ENCODE measurements around the gene KCNA2.

The KCNA2 gene

DNA sequence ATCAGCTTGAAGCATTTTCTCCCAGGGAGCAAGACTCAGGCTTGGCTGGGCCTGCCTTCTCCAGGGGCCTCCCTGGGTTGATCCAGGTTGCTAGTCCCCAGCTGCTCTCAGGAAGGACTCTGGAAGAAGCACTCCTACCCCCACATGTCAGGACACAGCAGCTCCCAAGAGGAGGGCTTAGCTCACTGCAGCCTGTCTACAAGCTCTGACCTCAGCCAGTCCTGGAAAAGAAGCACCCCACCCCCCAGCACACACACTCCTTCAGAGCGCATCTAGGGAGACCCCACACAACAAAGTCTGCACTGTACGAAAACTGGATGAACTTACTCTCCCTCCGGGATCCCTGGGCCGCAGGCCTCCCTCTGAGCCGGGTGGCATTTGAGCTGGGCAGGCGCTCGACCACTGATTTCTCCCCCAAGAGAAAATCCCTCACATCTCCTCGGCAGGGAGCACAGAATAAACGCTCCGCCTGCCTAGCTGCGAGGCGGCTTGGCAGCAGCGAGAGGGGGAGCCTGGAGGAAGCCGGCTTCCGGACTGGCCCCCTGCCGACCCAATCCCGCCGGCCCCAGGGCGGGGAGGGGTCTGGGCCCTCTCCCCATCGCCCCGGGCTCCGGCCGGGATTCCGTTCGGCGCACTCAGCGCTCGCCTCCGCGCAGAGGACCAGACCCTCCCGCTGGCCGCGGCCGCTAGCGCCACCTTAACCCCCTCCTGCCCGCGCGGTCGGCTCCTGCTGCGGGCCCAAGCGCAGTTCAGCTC is at the start of gene KCNA2:
Gene KCNA2, minus strand, starts transcription at position 458 of the 756 bp plus-strand sequence. CDS start 1,576 bp downstream, outside the sequence.
- no peaks in the 10 kb centered on the region for H3K4me1 ChIP-seq (ENCODE audit: insufficient read depth, low read length)
- H3K9me3 ChIP-seq (ENCODE audit: control insufficient read depth, insufficient read depth, low read length), result no peaks in the 10 kb centered on the region
- H3K36me3 ChIP-seq (ENCODE audit: insufficient read depth, low read length), result no peaks in the 10 kb centered on the region
- H3K9ac ChIP-seq (ENCODE audit: low read depth, low read length), result peak within 1 kb of the TSS; percentile 63

DNA sequence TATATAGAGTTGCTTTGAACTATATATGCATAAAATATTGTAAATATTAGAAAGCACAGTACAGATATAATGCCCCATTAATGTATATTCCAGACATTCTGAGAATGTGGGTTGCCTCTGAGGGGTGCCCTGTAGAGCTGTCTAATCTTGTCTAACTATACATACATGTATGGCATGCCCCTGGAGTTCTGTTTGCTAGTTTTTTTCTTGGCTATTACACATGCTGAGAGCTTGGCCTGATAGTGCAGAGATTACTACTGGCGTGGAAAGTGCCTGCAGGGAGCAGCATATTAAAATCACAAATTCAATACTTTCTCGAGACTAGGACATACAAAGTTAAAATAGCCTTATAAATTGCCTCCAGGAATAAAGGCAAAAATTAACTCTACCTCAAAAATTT is 44.5 kb upstream of the KCNA2 start:
- H3K9me3 ChIP-seq (ENCODE audit: control insufficient read depth, insufficient read depth, low read length), result no peaks in the 10 kb centered on the region
- H3K9ac ChIP-seq (ENCODE audit: low read depth, low read length), result no peak overlapping the region
- no peaks in the 10 kb centered on the region for H3K36me3 ChIP-seq (ENCODE audit: insufficient read depth, low read length)
- H3K4me1 ChIP-seq (ENCODE audit: insufficient read depth, low read length), result no peaks in the 10 kb centered on the region; the same call in 1 of the 2 replicates

DNA sequence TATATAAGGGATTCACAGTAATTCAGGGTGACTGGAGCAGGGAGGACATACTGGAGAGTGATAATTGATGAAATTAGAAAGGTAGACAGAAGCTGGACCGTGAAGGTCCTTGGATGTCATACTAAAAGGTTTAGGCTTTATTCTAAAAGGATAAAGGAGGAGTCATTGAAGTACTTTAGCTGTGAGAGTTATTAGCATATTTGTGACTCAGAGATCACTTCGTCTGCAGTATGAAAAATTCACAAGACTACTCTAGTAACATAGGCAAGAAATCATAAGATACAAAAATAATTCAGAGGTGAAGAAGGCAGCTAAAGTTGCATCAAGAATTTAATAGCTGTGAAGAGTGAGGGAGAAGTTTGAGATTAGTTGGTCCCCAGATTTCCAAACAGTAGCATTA is 42.3 kb upstream of the KCNA2 start:
- Histone ChIP-seq H3K9ac (ENCODE audit: low read depth, low read length) (no peak overlapping the region), H3K9me3 (ENCODE audit: control insufficient read depth, insufficient read depth, low read length) (no peaks in the 10 kb centered on the region), H3K4me1 (ENCODE audit: insufficient read depth, low read length) (no peaks in the 10 kb centered on the region; the same call in 1 of the 2 replicates), H3K36me3 (ENCODE audit: insufficient read depth, low read length) (no peaks in the 10 kb centered on the region)

DNA sequence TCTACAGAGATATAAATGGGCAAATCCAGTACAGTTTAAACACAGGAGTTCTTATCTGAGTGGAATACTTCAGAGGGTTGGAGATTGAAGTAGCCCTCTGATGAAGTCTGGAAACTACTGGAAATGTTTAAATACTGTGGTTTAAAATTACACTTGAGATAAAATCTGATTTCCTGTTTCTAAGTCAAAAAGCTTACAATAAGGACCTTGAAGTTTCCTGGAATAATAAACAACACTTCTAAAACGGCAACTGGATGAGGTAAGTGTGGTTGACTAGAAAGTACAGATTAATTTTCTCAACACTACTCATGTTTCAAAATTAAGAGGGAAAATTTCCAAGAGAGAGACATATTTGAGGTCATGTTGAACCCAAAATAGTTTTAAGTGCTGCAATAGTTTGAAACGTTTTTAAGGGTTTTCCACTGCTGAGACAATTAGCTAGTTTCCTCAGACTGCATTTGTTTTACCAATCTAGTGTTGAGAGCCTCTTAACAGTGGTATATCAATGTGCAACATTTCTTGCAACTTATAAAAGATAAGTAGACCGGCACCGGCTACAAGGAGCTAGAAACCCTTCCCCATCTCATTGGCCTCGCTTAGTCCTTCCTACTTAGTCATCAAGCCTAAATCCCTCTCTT is 41.2 kb upstream of the KCNA2 start:
- Histone ChIP-seq H3K9ac (ENCODE audit: low read depth, low read length) (no peak overlapping the region), H3K4me1 (ENCODE audit: insufficient read depth, low read length) (no peaks in the 10 kb centered on the region), H3K9me3 (ENCODE audit: control insufficient read depth, insufficient read depth, low read length) (no peaks in the 10 kb centered on the region), H3K36me3 (ENCODE audit: insufficient read depth, low read length) (no peaks in the 10 kb centered on the region)

DNA sequence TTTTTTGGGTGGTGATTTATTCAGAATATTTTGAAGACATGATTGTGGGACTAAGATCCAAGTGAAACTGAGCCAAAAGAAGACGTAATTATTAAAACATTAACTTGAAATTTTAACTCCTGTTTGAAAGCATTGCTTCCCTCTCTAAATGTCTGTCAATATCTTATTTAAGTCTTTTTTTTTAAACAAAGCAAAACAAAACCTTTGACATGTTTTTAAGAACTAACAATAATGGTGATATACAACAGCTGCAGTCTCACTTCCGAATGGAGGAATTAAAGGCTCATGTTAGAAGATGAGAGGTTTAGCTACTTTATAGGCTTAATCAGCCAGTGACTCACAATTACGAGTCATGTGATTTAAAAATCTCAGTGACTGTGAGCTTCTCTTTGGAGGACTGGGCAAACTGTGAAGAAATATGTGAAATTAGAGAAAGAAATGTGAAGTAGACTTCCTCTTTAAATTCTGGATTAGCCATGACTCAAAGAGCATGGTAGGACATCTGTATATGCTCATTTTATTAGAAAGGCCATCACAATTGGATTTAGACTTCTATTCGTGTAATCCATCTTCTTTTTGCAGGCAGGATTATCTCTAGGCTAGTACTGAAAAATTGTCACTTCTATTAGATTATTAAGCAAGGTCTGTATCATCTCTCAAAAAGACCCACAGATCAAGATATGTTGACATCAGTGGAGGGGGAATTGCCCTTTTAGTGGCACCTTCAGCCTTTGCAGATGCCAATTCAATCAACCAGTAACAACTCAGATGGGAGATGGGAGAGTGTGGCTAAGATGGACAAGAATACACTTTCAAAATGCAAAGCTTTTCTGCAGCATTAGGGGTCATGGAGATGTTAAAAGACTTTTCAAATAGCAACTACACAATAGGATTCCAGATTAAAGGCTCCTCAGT is 39.9 kb upstream of the KCNA2 start:
- no peaks in the 10 kb centered on the region for H3K9me3 ChIP-seq (ENCODE audit: control insufficient read depth, insufficient read depth, low read length)
- no peaks in the 10 kb centered on the region for H3K4me1 ChIP-seq (ENCODE audit: insufficient read depth, low read length)
- no peak overlapping the region for H3K9ac ChIP-seq (ENCODE audit: low read depth, low read length)
- no peaks in the 10 kb centered on the region for H3K36me3 ChIP-seq (ENCODE audit: insufficient read depth, low read length)

DNA sequence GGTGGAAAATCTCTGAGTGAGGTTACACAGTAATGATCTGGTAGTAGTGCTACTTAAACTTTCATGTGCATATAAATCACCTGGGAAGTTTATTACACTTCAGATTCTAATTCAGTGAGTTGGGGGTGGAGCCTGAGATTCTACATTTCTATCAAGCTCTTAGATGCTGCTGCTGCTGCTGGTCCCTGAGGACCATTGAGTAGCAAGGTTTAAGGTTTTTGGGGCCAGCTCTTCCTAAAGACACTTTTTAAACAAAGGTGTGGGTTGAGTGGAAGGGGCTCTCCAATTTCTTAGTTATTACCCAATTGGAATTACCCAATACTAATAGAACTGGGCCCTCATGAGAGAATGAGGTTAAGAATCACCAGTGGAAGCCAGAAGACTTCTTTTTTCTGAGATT is 39.1 kb upstream of the KCNA2 start:
- no peaks in the 10 kb centered on the region for H3K36me3 ChIP-seq (ENCODE audit: insufficient read depth, low read length)
- no peaks in the 10 kb centered on the region for H3K9me3 ChIP-seq (ENCODE audit: control insufficient read depth, insufficient read depth, low read length)
- H3K9ac ChIP-seq (ENCODE audit: low read depth, low read length), result no peak overlapping the region
- H3K4me1 ChIP-seq (ENCODE audit: insufficient read depth, low read length), result no peaks in the 10 kb centered on the region

DNA sequence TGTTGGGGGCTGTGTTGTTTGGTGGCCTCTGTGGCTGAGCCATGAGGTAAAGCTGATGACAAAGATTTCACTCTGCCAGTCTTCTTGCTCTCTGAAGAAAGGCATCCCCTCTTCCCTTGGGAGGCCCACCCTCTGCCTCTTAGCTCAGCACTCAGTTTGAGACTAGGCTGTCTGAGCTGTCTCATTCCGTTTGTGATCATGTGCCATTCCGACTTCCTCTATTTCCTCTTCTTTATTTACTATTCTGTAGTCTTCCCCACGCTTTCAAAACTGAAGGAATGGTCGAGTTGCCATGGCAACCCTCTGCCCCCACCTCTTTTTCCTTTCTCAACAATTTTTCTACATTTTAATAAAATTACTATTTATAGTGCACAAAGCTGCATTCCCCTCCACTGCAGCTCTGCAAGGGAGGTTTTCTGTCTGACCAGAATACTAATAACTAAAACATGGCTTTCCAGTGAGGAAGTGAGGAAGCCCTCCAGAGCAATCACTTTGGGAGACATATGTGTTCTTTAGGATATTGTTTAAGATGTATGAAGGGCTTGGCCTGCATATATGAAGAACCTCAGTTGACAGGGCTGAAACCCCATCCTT is 37.8 kb upstream of the KCNA2 start:
- H3K4me1 ChIP-seq (ENCODE audit: insufficient read depth, low read length), result no peaks in the 10 kb centered on the region
- H3K9ac ChIP-seq (ENCODE audit: low read depth, low read length), result no peak overlapping the region
- no peaks in the 10 kb centered on the region for H3K9me3 ChIP-seq (ENCODE audit: control insufficient read depth, insufficient read depth, low read length)
- H3K36me3 ChIP-seq (ENCODE audit: insufficient read depth, low read length), result no peaks in the 10 kb centered on the region

DNA sequence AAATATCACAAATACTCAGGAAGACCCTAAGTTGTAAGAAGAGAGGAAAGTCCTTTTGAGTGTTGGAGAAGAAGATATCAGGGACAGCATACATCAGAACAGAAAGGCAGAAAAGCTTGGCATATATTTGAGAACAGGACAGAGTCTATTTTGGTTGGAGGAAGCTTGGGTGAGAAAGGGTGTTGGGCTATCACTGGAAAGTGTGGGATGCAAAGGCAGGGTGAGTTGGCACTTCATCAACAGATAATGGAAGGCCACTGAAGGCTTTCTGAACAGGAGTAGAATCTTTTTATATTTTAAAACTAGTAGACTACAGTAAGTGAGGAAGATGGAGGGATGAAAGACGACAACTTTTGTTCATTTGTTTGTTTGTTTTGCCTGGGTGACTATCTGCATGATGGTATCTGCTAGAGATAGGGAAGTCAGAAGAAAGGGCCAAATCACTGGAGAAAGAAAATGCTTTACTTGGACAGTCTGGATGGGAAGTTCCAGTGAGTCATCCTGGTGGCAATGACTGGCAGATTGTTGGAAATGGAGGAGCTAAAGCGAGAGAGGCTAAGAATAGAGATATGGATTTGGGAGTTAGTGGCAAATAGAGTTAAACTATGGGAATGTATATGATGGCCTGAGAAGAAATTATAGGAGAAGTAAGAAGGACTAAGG is 33.7 kb upstream of the KCNA2 start:
- Histone ChIP-seq H3K4me1 (ENCODE audit: insufficient read depth, low read length) (no peaks in the 10 kb centered on the region), H3K36me3 (ENCODE audit: insufficient read depth, low read length) (no peaks in the 10 kb centered on the region), H3K9me3 (ENCODE audit: control insufficient read depth, insufficient read depth, low read length) (no peaks in the 10 kb centered on the region), H3K9ac (ENCODE audit: low read depth, low read length) (no peak overlapping the region)

DNA sequence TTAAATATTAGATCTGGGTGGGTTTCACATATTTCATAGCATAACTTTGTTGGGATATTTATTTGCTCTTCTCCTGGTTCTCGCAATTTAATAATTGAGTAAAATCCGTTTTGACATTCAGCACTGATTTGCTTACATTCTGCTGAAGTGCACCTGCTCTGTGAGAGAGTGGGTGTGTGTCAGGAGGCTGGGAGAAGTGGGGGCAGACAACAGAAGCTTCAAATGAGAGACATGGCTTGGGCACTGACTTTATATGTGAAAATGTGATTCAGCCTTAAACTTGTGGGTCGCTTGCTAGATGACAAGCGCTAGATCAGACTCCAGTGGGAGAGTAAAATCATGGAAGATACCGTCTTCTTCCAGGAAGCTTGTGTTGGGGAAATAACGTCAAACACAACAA is 32.4 kb upstream of the KCNA2 start:
- H3K4me1 ChIP-seq (ENCODE audit: insufficient read depth, low read length), result no peaks in the 10 kb centered on the region
- H3K9me3 ChIP-seq (ENCODE audit: control insufficient read depth, insufficient read depth, low read length), result no peaks in the 10 kb centered on the region
- H3K36me3 ChIP-seq (ENCODE audit: insufficient read depth, low read length), result no peaks in the 10 kb centered on the region
- H3K9ac ChIP-seq (ENCODE audit: low read depth, low read length), result no peak overlapping the region

DNA sequence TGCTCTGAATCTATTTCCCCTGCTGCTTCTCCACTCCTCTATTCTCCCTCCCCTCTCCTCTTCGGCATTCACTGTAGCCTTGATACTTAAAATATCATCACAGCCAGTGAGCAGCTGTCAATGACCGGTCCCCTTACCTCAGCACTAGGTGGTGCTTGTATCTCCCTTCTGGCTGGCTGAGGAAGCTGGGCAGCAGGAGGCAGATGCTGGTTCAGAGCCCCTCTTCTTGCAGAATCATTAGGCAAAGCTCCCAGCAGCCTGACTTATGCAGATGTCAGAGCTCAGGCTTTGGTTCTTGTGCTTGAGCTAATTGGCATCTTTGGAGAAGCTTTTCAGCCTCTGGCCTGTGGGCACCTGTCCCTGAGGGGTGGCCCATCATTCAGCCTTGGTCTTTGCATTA is 31.9 kb upstream of the KCNA2 start:
- no peaks in the 10 kb centered on the region for H3K9me3 ChIP-seq (ENCODE audit: control insufficient read depth, insufficient read depth, low read length)
- no peaks in the 10 kb centered on the region for H3K36me3 ChIP-seq (ENCODE audit: insufficient read depth, low read length)
- H3K4me1 ChIP-seq (ENCODE audit: insufficient read depth, low read length), result no peaks in the 10 kb centered on the region
- no peak overlapping the region for H3K9ac ChIP-seq (ENCODE audit: low read depth, low read length)

DNA sequence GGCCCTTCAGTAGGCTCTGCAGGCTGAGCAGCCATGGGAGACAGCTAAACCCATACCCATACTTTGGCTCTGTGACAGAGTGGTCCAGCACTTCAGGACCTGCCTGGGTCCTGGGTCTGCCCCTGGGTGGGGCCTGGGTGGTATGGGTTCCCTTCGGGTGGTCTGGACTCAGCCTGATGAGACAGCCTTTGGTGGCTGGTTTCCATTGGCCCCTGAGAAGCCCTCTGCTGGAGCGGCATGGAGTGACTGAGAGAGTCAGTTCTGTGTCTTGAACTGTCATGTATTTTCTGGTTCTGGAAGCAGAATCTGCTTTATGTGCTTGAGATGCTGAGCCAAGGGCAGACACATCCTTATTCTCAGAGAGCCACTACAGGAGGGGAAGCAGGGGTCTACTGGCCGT is 31.3 kb upstream of the KCNA2 start:
- Histone ChIP-seq H3K4me1 (ENCODE audit: insufficient read depth, low read length) (no peaks in the 10 kb centered on the region), H3K9me3 (ENCODE audit: control insufficient read depth, insufficient read depth, low read length) (no peaks in the 10 kb centered on the region), H3K36me3 (ENCODE audit: insufficient read depth, low read length) (no peaks in the 10 kb centered on the region), H3K9ac (ENCODE audit: low read depth, low read length) (no peak overlapping the region)

DNA sequence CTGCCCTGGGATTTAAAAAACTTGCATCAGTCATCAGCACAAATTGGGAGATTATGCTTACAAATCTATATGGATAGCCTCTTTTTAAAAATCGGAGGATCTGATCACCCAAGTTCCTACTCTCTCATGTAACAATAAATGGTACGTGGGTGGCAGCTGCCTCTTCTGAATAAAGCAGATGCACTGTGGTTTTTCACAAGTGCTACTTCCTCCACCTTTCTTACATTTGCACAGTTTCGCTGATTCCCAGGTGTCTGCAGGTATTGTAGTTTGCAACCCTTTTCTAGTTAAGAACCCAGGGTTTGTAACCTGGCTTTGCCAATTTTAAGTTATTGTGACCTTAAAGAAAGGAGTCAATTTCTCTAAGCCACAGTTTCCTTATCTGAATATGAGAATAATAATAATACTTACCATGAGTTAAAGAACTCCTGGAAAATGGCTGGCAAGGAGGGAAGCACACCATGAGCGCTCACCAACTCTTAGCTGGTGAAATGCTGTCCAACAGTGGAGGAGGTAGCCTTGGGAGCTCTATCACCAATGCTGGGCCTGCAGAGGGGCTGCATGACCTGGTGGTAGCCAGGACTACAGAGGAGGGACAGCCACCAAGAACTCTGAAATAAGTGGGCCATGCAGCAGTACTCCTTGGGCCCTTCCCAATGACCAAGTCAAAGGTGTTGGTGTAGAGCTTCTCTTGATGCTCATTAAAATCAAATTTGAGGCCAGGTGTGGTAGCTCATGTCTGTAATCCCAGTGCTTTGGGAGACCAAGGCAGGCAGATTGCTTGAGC is 30.2 kb upstream of the KCNA2 start:
- Histone ChIP-seq H3K9me3 (ENCODE audit: control insufficient read depth, insufficient read depth, low read length) (no peaks in the 10 kb centered on the region), H3K9ac (ENCODE audit: low read depth, low read length) (no peak overlapping the region), H3K4me1 (ENCODE audit: insufficient read depth, low read length) (no peaks in the 10 kb centered on the region), H3K36me3 (ENCODE audit: insufficient read depth, low read length) (no peaks in the 10 kb centered on the region)

DNA sequence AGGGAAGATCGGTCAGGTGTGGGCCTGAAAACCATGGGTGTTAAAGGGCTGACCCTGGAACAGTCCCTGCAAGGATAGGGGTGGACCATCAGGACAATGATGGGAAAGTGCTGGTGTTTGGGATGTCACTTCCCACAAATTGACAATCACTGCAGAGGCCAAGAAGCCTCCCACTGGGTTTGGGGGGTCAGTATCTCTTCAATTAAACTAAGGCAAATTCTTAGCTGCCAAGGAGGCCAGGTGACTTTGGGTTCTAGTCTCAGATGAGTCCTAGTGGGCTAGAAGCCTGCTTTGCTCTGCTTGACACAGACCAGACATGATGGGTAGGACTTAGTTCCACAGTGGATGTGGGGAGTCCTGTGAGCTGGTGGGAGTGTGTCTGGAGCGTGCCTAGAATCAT is 29.3 kb upstream of the KCNA2 start:
- no peak overlapping the region for H3K9ac ChIP-seq (ENCODE audit: low read depth, low read length)
- no peaks in the 10 kb centered on the region for H3K36me3 ChIP-seq (ENCODE audit: insufficient read depth, low read length)
- no peaks in the 10 kb centered on the region for H3K4me1 ChIP-seq (ENCODE audit: insufficient read depth, low read length)
- no peaks in the 10 kb centered on the region for H3K9me3 ChIP-seq (ENCODE audit: control insufficient read depth, insufficient read depth, low read length)
